Astrocyte (in vitro differentiated cells and primary cell): Measurements from ENCODE around the gene DVL3. TPM values are rescaled to one million over a fixed set of nuclear protein-coding genes. Genes with fewer than 3 reads are reported as not detected.
"Not testable (repeated sequence)": the region's sequence is repeated elsewhere in the genome, so short reads cannot be mapped to it uniquely, and the experiment has no call there.

Experiments
- DNase-seq: peaks from one replicate; pipeline ENCODE4 v3.0.0-alpha.2; 2010; ENCODE audit warnings: low read depth
- FAIRE-seq: peaks from 2 replicates; lab custom pipeline; 2011; peaks lifted over from hg19 to GRCh38; lab: Jason Lieb, UNC
- H2AFZ ChIP-seq: 2 replicates; pipeline ENCODE4 v1.6.0; 2012; ENCODE audit warnings: low read depth, low read length, inconsistent platforms
- H3K27ac ChIP-seq: 2 replicates; pipeline ENCODE4 v1.5.1; 2011; ENCODE audit warnings: low read depth, low read length, inconsistent platforms
- H3K27me3 ChIP-seq: 2 replicates; pipeline ENCODE4 v1.6.0; 2011; ENCODE audit warnings: low read length, inconsistent platforms; ENCODE audit not compliant: insufficient read depth
- H3K36me3 ChIP-seq: 2 replicates; pipeline ENCODE4 v1.5.1; 2011; ENCODE audit warnings: low read length, inconsistent platforms; ENCODE audit not compliant: insufficient read depth
- H3K4me1 ChIP-seq: 2 replicates; pipeline ENCODE4 v1.5.1; 2011; ENCODE audit warnings: low read length, inconsistent platforms; ENCODE audit not compliant: insufficient read depth
- H3K4me2 ChIP-seq: 2 replicates; pipeline ENCODE4 v1.6.0; 2012; ENCODE audit warnings: low read length, inconsistent platforms
- H3K4me3 ChIP-seq: 2 replicates; pipeline ENCODE4 v1.5.1; 2011; ENCODE audit warnings: low read depth, mild to moderate bottlenecking, low read length, inconsistent platforms; ENCODE audit not compliant: insufficient read depth
- H3K79me2 ChIP-seq: 2 replicates; pipeline ENCODE4 v1.6.0; 2012; ENCODE audit warnings: mild to moderate bottlenecking, low read length, inconsistent platforms; ENCODE audit not compliant: insufficient read depth
- H3K9ac ChIP-seq: 2 replicates; pipeline ENCODE4 v1.6.0; 2012; ENCODE audit warnings: mild to moderate bottlenecking, low read length, inconsistent platforms
- H3K9me3 ChIP-seq: 2 replicates; pipeline ENCODE4 v1.5.1; 2012; ENCODE audit warnings: low read depth, mild to moderate bottlenecking, low read length, inconsistent platforms; ENCODE audit not compliant: insufficient read depth
- H4K20me1 ChIP-seq: 2 replicates; pipeline ENCODE4 v1.6.0; 2012; ENCODE audit warnings: low read length, inconsistent platforms; ENCODE audit not compliant: insufficient read depth
- H3K27ac Mint-ChIP-seq: one replicate; pipeline ENCODE4 v1.8.0; 2021; ENCODE audit warnings: mild to moderate bottlenecking, mixed read lengths; ENCODE audit not compliant: unreplicated experiment
- H3K27me3 Mint-ChIP-seq: one replicate; pipeline ENCODE4 v1.8.0; 2021; ENCODE audit warnings: low read depth, mixed read lengths; ENCODE audit not compliant: unreplicated experiment
- H3K36me3 Mint-ChIP-seq: one replicate; pipeline ENCODE4 v1.8.0; 2021; ENCODE audit warnings: low read depth, mixed read lengths; ENCODE audit not compliant: unreplicated experiment
- H3K4me1 Mint-ChIP-seq: one replicate; pipeline ENCODE4 v1.8.0; 2021; ENCODE audit warnings: low read depth, mixed read lengths; ENCODE audit not compliant: unreplicated experiment
- H3K4me3 Mint-ChIP-seq: one replicate; pipeline ENCODE4 v1.8.0; 2021; ENCODE audit warnings: mild to moderate bottlenecking, moderate library complexity, mixed read lengths; ENCODE audit not compliant: unreplicated experiment
- H3K9me3 Mint-ChIP-seq: one replicate; pipeline ENCODE4 v1.8.0; 2021; ENCODE audit warnings: mild to moderate bottlenecking, mixed read lengths; ENCODE audit not compliant: unreplicated experiment
- CTCF ChIP-seq: IDR thresholded peaks from 2 replicates; pipeline ENCODE4 v1.5.1; 2011; ENCODE audit warnings: low read depth, mild to moderate bottlenecking, inconsistent platforms, low read length, moderate library complexity; ENCODE audit not compliant: insufficient read depth
- EZH2 ChIP-seq: IDR thresholded peaks from 2 replicates; pipeline ENCODE4 v1.6.1; 2012; ENCODE audit warnings: mild to moderate bottlenecking, low read length, inconsistent platforms; ENCODE audit not compliant: insufficient read depth
- total RNA-seq: library from RNA; stranded (reverse); gene quantifications from 2 replicates; pipeline ENCODE4 v1.2.1, GENCODE V29; 2021

DVL3 gene
- total RNA-seq, 1 donor from 2014 or later, result 110 TPM

DNA sequence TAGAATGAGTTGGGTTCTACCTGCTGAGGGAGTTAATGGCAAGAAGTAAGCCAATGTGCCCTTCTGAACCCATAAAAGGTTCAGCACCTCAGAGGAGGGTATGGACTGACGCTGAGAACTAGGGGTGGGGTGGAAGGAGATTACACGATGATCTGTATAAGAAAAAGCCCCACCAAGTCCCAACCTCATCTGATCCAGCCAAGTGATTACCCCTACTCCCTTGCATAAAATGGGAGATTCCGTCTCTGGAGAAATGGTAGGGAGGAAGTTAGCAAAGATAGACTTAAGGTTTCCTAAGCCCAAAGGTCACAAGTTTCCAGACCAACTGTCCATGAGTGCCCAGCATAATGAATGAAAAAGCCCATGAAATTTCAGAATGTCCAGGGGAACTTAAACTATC lies 7.1 kb upstream of the DVL3 start:
- Histone ChIP-seq H3K79me2 (no peaks in the 10 kb centered on the region), H3K4me2 (no peak overlapping the region), H3K27me3 (no peaks in the 10 kb centered on the region), H3K4me1 (no peaks in the 10 kb centered on the region), H3K27ac (no peak overlapping the region), H3K4me3 (no peak overlapping the region), H2AFZ (no peak overlapping the region), H3K9ac (no peak overlapping the region), H3K9me3 (no peaks in the 10 kb centered on the region), H3K36me3 (peaks cover 21% of the 10 kb centered on the region), H4K20me1 (no peaks in the 10 kb centered on the region)
- Mint-ChIP-seq H3K4me1 (peaks cover 6% of the 10 kb centered on the region), H3K27me3 (no peaks in the 10 kb centered on the region), H3K36me3 (peaks cover 7% of the 10 kb centered on the region), H3K9me3 (no peaks in the 10 kb centered on the region), H3K4me3 (no peak overlapping the region), H3K27ac (no peak overlapping the region)
- TF ChIP-seq CTCF (no peak), EZH2 (no peak)
- FAIRE-seq, result no peak
- no peak for DNase-seq

- peaks cover 6% of the 10 kb centered on the region for H3K4me1 Mint-ChIP-seq
- Histone ChIP-seq H3K4me3 (no peak overlapping the region), H3K36me3 (peaks cover 11% of the 10 kb centered on the region), H2AFZ (no peak overlapping the region), H3K79me2 (no peaks in the 10 kb centered on the region), H3K4me1 (peaks cover under 1% of the 10 kb centered on the region), H3K9me3 (no peaks in the 10 kb centered on the region), H3K27me3 (no peaks in the 10 kb centered on the region), H3K27ac (no peak overlapping the region), H3K4me2 (no peak overlapping the region), H4K20me1 (no peaks in the 10 kb centered on the region), H3K9ac (no peak overlapping the region)
- no peaks in the 10 kb centered on the region for H3K9me3 Mint-ChIP-seq
- TF ChIP-seq EZH2, result no peak
- no peak for TF ChIP-seq CTCF
- H3K27me3 Mint-ChIP-seq, result no peaks in the 10 kb centered on the region
- DNase-seq (no peak), FAIRE-seq (no peak)
- H3K36me3 Mint-ChIP-seq, result peaks cover 5% of the 10 kb centered on the region
- no peak overlapping the region for H3K4me3 Mint-ChIP-seq
- no peak overlapping the region for H3K27ac Mint-ChIP-seq
Observed at GRCh38 chr3:184149123-184149522, 6.1 kb upstream of the DVL3 start.

DNA sequence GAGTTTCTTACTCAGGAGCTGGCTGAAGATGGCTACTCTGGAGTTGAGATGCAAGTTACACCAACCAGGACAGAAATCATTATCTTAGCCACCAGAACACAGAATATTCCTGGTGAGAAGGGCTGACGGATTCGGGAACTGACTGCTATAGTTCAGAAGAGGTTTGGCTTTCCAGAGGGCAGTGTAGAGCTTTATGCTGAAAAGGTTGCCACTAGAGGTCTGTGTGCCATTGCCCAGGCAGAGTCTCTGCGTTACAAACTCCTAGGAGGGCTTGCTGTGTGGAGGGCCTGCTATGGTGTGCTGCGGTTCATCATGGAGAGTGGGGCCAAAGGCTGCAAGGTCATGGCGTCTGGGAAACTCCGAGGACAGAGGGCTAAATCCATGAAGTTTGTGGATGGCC lies 5.4 kb upstream of the DVL3 start:
- H3K4me2 ChIP-seq, H2AFZ ChIP-seq, H3K36me3 Mint-ChIP-seq, H4K20me1 ChIP-seq, H3K9me3 Mint-ChIP-seq, H3K4me1 Mint-ChIP-seq, H3K4me3 ChIP-seq, DNase-seq, H3K27ac Mint-ChIP-seq, H3K4me1 ChIP-seq, H3K9ac ChIP-seq, H3K36me3 ChIP-seq, H3K27me3 Mint-ChIP-seq, H3K27me3 ChIP-seq, H3K79me2 ChIP-seq, FAIRE-seq, H3K27ac ChIP-seq, H3K4me3 Mint-ChIP-seq, H3K9me3 ChIP-seq: not testable (repeated sequence)
- peak; percentile 34 for TF ChIP-seq CTCF
